Keratinocyte (primary cell): ENCODE measurements around the gene SZT2. TPM values are rescaled to one million over a fixed set of nuclear protein-coding genes. Genes with fewer than 3 reads are reported as not detected.

Experiments used
- DNase-seq: peaks from one replicate; pipeline ENCODE4 v3.0.0-alpha.2; 2011; ENCODE audit warnings: low read depth, missing footprints, low spot score
- FAIRE-seq: peaks from 2 replicates; lab custom pipeline; 2011; peaks lifted over from hg19 to GRCh38; lab: Jason Lieb, UNC
- H2AFZ ChIP-seq: 2 replicates; pipeline ENCODE4 v1.6.0; 2012; ENCODE audit warnings: low read length, control low read depth, inconsistent platforms; ENCODE audit not compliant: control insufficient read depth
- H3K27ac ChIP-seq: 2 replicates; pipeline ENCODE4 v1.5.1; 2011; ENCODE audit warnings: low read length; ENCODE audit not compliant: control insufficient read depth, insufficient read depth
- H3K27me3 ChIP-seq: 3 replicates; pipeline ENCODE4 v1.6.0; 2011; ENCODE audit warnings: low read length; ENCODE audit not compliant: control insufficient read depth, insufficient read depth; ENCODE audit errors: extremely low read depth
- H3K36me3 ChIP-seq, 2 experiments: 2 replicates in 1 of 2; 3 replicates in 1 of 2; pipeline ENCODE4 v1.5.1; 2011; ENCODE audit warnings: low read length in 2 of 2, mild to moderate bottlenecking in 1 of 2; ENCODE audit not compliant: control insufficient read depth in 2 of 2, insufficient read depth in 2 of 2; ENCODE audit errors: extremely low read depth in 1 of 2
- H3K4me1 ChIP-seq: 3 replicates; pipeline ENCODE4 v1.5.1; 2011; ENCODE audit warnings: low read length; ENCODE audit not compliant: control insufficient read depth, insufficient read depth; ENCODE audit errors: extremely low read depth
- H3K4me2 ChIP-seq: 3 replicates; pipeline ENCODE4 v1.6.0; 2011; ENCODE audit warnings: low read depth, low read length; ENCODE audit not compliant: control insufficient read depth, insufficient read depth; ENCODE audit errors: extremely low read depth
- H3K4me3 ChIP-seq, 3 experiments: fragments of 200-600 bp in 1 of 3; sonication (generic) in 1 of 3; 2 replicates in 2 of 3; 3 replicates in 1 of 3; pipeline ENCODE4 v1.5.1; 2011 to 2016; ENCODE audit warnings: low read length in 3 of 3, mild to moderate bottlenecking in 3 of 3, control low read depth in 2 of 3, inconsistent platforms in 1 of 3, low read depth in 1 of 3, mixed read lengths in 1 of 3, mixed run types in 1 of 3, moderate library complexity in 1 of 3; ENCODE audit not compliant: control insufficient read depth in 2 of 3, insufficient read depth in 2 of 3; ENCODE audit errors: extremely low read depth in 1 of 3
- H3K79me2 ChIP-seq: 2 replicates; pipeline ENCODE4 v1.6.0; 2012; ENCODE audit warnings: low read length; ENCODE audit not compliant: control insufficient read depth, insufficient read depth
- H3K9ac ChIP-seq: 3 replicates; pipeline ENCODE4 v1.6.0; 2011; ENCODE audit warnings: low read length; ENCODE audit not compliant: control insufficient read depth, insufficient read depth; ENCODE audit errors: extremely low read depth
- H3K9me1 ChIP-seq: 3 replicates; pipeline ENCODE4 v1.6.0; 2011; ENCODE audit warnings: low read length; ENCODE audit not compliant: control insufficient read depth, insufficient read depth; ENCODE audit errors: extremely low read depth
- H3K9me3 ChIP-seq: 2 replicates; pipeline ENCODE4 v1.5.1; 2012; ENCODE audit warnings: low read depth, low read length; ENCODE audit not compliant: control insufficient read depth
- H4K20me1 ChIP-seq: 3 replicates; pipeline ENCODE4 v1.6.0; 2011; ENCODE audit warnings: low read length; ENCODE audit not compliant: control insufficient read depth, insufficient read depth; ENCODE audit errors: extremely low read depth
- CTCF ChIP-seq, 3 experiments: IDR thresholded peaks in 1 of 3; conservative IDR thresholded peaks in 1 of 3; optimal IDR thresholded peaks in 1 of 3; 2 replicates in 2 of 3; 3 replicates in 1 of 3; pipeline versions ENCODE3 to v1.5.1; 2011; ENCODE audit warnings: low read length in 3 of 3, mild to moderate bottlenecking in 3 of 3, moderate library complexity in 2 of 3, control low read depth in 1 of 3, inconsistent platforms in 1 of 3; ENCODE audit not compliant: insufficient read depth in 2 of 3; ENCODE audit errors: extremely low read depth in 1 of 3
- EZH2 ChIP-seq: IDR thresholded peaks from one replicate; pipeline ENCODE4 v1.6.1; 2012; ENCODE audit warnings: inconsistent platforms, mild to moderate bottlenecking, low read length, moderate library complexity
- dilution Hi-C: fragments of 300-500 bp; cut with MboI; formaldehyde crosslinking; loops from one replicate; pipeline ENCODE4 v1.7.0; 2020; ENCODE audit warnings: low sequenced_read_pairs; ENCODE audit not compliant: extremely low pct_ligation_motif_present
- polyA plus RNA-seq, 5 experiments: library from polyadenylated mRNA; depleted of rRNA in 3 of 5; stranded (reverse) in 3 of 5; stranded (forward) in 1 of 5; unstranded in 1 of 5; fragments of >200 nt; gene quantifications; 1 replicate in 1 of 5; 2 replicates in 3 of 5; 3 replicates in 1 of 5; pipeline versions ENCODE4 v1.2.1 to v1.2.3, GENCODE V29; 2011 to 2012; ENCODE audit warnings: missing spikeins in 2 of 5, low read depth in 1 of 5, low replicate concordance in 1 of 5

Gene SZT2
- polyA plus RNA-seq, 1 donor (not counting 4 experiments of a cell fraction or from before 2014, with no cell fraction given) = 6.1 TPM

GRCh38 chr1:43405219-43405875 is 15.6 kb downstream of the SZT2 start:
- dilution Hi-C loops = no loop called here
- H3K27ac ChIP-seq = no peak overlapping the region

GRCh38 chr1:43405876-43406234 is 16.2 kb downstream of the SZT2 start:
- H3K79me2 ChIP-seq = no peaks in the 10 kb centered on the region
- dilution Hi-C loops = no loop called here
- no peak overlapping the region for H2AFZ ChIP-seq
- H3K27me3 ChIP-seq = no peaks in the 10 kb centered on the region
- H3K27ac ChIP-seq = no peak overlapping the region
- no peak overlapping the region for H3K4me2 ChIP-seq
- no peaks in the 10 kb centered on the region for H3K4me1 ChIP-seq
- TF ChIP-seq EZH2 (no peak), CTCF (optimal IDR thresholded peaks at IDR 0.05 in 1 of 3, IDR thresholded peaks at IDR 0.05 in 1 of 3, conservative IDR thresholded peaks at IDR 0.05 in 1 of 3; ENCODE audit: extremely low read depth in 1 of 3, insufficient read depth in 2 of 3, low read length in 3 of 3) (no peak)
- FAIRE-seq (no peak), DNase-seq (no peak)
- no peaks in the 10 kb centered on the region for H3K9me3 ChIP-seq
- peaks cover 21 to 23% of the 10 kb centered on the region in 2 experiments for H3K36me3 ChIP-seq
- no peaks in the 10 kb centered on the region for H4K20me1 ChIP-seq
- H3K9me1 ChIP-seq = no peaks in the 10 kb centered on the region
- H3K4me3 ChIP-seq = no peak overlapping the region
- H3K9ac ChIP-seq = no peak overlapping the region

More at GRCh38 chr1:43405219-43405875, 15.6 kb downstream of the SZT2 start:
- Histone ChIP-seq H3K36me3 (peaks cover 21 to 23% of the 10 kb centered on the region in 2 experiments), H3K9me1 (no peaks in the 10 kb centered on the region), H3K4me3 (no peak overlapping the region), H3K9ac (no peak overlapping the region), H4K20me1 (no peaks in the 10 kb centered on the region), H3K27me3 (no peaks in the 10 kb centered on the region), H2AFZ (no peak overlapping the region), H3K4me1 (no peaks in the 10 kb centered on the region), H3K9me3 (no peaks in the 10 kb centered on the region), H3K79me2 (no peaks in the 10 kb centered on the region), H3K4me2 (no peak overlapping the region)
- TF ChIP-seq EZH2 (no peak), CTCF (optimal IDR thresholded peaks at IDR 0.05 in 1 of 3, IDR thresholded peaks at IDR 0.05 in 1 of 3, conservative IDR thresholded peaks at IDR 0.05 in 1 of 3; ENCODE audit: extremely low read depth in 1 of 3, insufficient read depth in 2 of 3, low read length in 3 of 3) (no peak)
- FAIRE-seq (no peak), DNase-seq (no peak)
